ENCODE measurements around the gene DRP2. TPM values are rescaled to one million over a fixed set of nuclear protein-coding genes. Genes with fewer than 3 reads are reported as not detected.

Gene DRP2
- polyA plus RNA-seq, 4 donors = 0.21 to 1.3 TPM; not detected in 2

DNA sequence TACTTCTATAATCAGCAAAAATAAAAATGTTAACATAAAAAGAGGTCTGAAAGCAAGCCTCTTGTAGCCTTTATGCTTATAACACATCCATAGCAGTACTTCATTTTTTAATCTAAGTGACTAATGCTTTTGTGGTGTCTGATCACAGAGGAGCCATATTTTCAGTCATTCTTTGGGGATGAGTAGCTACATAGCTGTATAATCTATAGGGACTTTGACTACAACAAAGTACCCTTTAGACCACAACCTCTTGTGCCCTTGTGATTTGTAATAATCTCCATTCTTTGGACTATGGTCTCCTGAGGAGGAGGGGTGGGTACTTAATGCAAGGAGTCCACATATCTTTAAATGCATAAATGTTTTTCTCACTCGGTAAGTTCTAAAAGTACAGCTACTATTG, 9.6 kb downstream of the DRP2 start:
- Histone ChIP-seq H3K36me3 (ENCODE audit: control insufficient read depth in 3 of 3, insufficient read depth in 2 of 3, low read depth in 1 of 3, low read length in 3 of 3) (no peaks in the 10 kb centered on the region), H3K4me3 (ENCODE audit: low read depth in 1 of 3, low read length in 3 of 3) (no peak overlapping the region), H3K4me1 (ENCODE audit: control insufficient read depth in 3 of 3, insufficient read depth in 2 of 3, low read depth in 1 of 3, low read length in 2 of 3) (no peaks in the 10 kb centered on the region), H3K9me3 (ENCODE audit: control insufficient read depth in 2 of 2, insufficient read depth in 1 of 2, low read depth in 1 of 2, low read length in 1 of 2) (no peaks in the 10 kb centered on the region), H3K27ac (ENCODE audit: low read depth in 1 of 3, low read length in 2 of 3) (no peak overlapping the region), H3K27me3 (ENCODE audit: control insufficient read depth in 3 of 3, insufficient read depth in 3 of 3, low read length in 3 of 3) (no peaks in the 10 kb centered on the region)
- FAIRE-seq = no peak
- 62 to 80% (median 67%) methylated on average over 1 of the region's 1 CpG for WGBS, 3 donors
- DNase-seq = peak in 1 of 2 donors; percentile 48

DNA sequence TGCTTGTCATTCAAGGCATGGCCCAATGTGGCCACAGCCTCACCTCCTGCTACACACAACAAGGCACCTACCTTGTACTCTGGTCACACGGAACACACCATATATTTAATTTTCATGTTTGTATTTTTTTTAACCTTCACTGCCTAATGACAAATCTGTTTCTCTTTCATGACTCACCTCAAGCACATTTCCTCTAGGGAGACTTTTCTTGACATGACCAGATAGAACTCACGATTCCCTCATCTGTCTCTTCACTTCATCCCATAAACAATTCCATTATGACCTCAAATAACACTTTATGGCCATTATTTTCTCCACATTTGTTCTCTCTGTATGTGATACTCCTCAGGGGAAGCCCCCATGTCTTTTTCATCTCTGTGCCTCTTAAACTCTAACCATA, 11.1 kb downstream of the DRP2 start:
- no peaks in the 10 kb centered on the region for H3K27me3 ChIP-seq (ENCODE audit: control insufficient read depth in 3 of 3, insufficient read depth in 3 of 3, low read length in 3 of 3)
- FAIRE-seq = no peak
- DNase-seq = no peak
- no peaks in the 10 kb centered on the region for H3K36me3 ChIP-seq (ENCODE audit: control insufficient read depth in 3 of 3, insufficient read depth in 2 of 3, low read depth in 1 of 3, low read length in 3 of 3)
- H3K9me3 ChIP-seq (ENCODE audit: control insufficient read depth in 2 of 2, insufficient read depth in 1 of 2, low read depth in 1 of 2, low read length in 1 of 2) = no peaks in the 10 kb centered on the region
- H3K4me1 ChIP-seq (ENCODE audit: control insufficient read depth in 3 of 3, insufficient read depth in 2 of 3, low read depth in 1 of 3, low read length in 2 of 3) = no peaks in the 10 kb centered on the region
- no peak overlapping the region for H3K4me3 ChIP-seq (ENCODE audit: low read depth in 1 of 3, low read length in 3 of 3)
- WGBS, 3 donors = 82 to 92% (median 87%) methylated on average over 2 of the region's 2 CpGs
- no peak overlapping the region for H3K27ac ChIP-seq (ENCODE audit: low read depth in 1 of 3, low read length in 2 of 3)

DNA sequence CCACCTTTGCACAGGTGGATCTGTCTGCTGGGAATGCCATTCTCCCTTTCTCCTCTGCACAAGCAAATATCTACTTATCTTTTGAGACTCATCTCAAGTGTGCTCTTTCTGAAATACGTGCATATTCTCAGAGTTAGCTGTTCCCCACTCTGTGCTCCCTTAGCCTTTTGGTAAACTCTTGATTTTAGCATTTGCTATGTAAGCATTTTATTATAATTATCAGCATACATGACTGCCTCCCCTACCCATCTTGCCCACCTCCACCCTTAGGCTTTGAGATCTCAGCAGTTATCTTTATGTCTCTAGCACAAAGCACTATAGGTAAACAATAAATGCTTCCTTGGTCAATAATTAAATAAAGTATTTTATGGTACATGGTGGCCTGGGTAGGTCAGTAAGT, 11.5 kb downstream of the DRP2 start:
- no peak for DNase-seq

DNA sequence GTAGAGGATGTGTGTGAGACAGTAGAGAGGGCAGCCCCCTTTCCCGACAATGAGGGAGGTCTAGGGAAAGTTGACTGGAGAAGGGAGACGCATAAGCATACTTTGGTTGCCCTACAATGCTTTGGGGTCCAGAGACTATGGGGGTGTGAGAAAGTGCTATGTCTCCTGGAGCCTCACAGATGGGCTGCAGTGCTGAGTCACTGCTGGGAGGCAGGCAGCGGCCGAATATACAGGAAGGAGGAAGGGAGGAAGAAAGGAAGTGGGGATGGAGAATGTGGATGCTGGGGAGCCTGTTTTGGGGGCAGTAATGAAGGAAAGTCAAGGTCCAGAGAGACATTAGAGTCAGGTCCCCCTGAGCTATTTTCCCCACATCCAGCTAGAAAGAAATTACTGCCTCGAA, 12.7 kb downstream of the DRP2 start:
- no peak for FAIRE-seq
- 87 to 94% (median 89%) methylated on average over 5 of the region's 5 CpGs for WGBS, 3 donors
- no peak overlapping the region for H3K4me3 ChIP-seq (ENCODE audit: low read depth in 1 of 3, low read length in 3 of 3)
- no peaks in the 10 kb centered on the region for H3K27me3 ChIP-seq (ENCODE audit: control insufficient read depth in 3 of 3, insufficient read depth in 3 of 3, low read length in 3 of 3)
- no peaks in the 10 kb centered on the region for H3K4me1 ChIP-seq (ENCODE audit: control insufficient read depth in 3 of 3, insufficient read depth in 2 of 3, low read depth in 1 of 3, low read length in 2 of 3)
- no peak for DNase-seq
- no peak overlapping the region for H3K27ac ChIP-seq (ENCODE audit: low read depth in 1 of 3, low read length in 2 of 3)
- no peaks in the 10 kb centered on the region for H3K36me3 ChIP-seq (ENCODE audit: control insufficient read depth in 3 of 3, insufficient read depth in 2 of 3, low read depth in 1 of 3, low read length in 3 of 3)
- no peaks in the 10 kb centered on the region for H3K9me3 ChIP-seq (ENCODE audit: control insufficient read depth in 2 of 2, insufficient read depth in 1 of 2, low read depth in 1 of 2, low read length in 1 of 2)

More for the DNA sequence above, 11.5 kb downstream of the DRP2 start:
- H3K4me3 ChIP-seq (ENCODE audit: low read depth in 1 of 3, low read length in 3 of 3) = no peak overlapping the region
- no peak overlapping the region for H3K27ac ChIP-seq (ENCODE audit: low read depth in 1 of 3, low read length in 2 of 3)
- whole genome bisulfite sequencing, 3 donors = 50 to 86% (median 75%) methylated on average over 1 of the region's 1 CpG
- H3K36me3 ChIP-seq (ENCODE audit: control insufficient read depth in 3 of 3, insufficient read depth in 2 of 3, low read depth in 1 of 3, low read length in 3 of 3) = no peaks in the 10 kb centered on the region
- H3K9me3 ChIP-seq (ENCODE audit: control insufficient read depth in 2 of 2, insufficient read depth in 1 of 2, low read depth in 1 of 2, low read length in 1 of 2) = no peaks in the 10 kb centered on the region
- no peaks in the 10 kb centered on the region for H3K4me1 ChIP-seq (ENCODE audit: control insufficient read depth in 3 of 3, insufficient read depth in 2 of 3, low read depth in 1 of 3, low read length in 2 of 3)
- FAIRE-seq = no peak
- H3K27me3 ChIP-seq (ENCODE audit: control insufficient read depth in 3 of 3, insufficient read depth in 3 of 3, low read length in 3 of 3) = no peaks in the 10 kb centered on the region

DNA sequence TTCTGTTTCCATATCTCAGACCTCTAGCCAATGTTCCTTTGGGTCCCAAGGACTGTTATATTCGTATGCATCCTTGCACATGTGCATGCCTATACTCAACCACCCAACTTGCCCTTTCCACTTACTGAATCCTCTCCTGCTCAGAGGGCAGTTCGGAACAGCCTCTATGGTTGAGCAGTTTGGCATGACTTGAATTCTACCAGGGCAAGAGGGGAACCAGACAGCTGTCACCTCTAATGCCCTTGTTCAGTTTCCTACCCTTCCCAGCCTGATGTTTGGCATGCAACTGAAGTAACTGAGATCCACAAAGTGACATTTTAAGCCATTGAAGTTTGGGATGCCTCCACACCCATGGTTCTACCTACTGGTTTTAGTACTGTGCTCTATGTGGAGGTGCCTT, 17.5 kb downstream of the DRP2 start:
- WGBS, 3 donors = 24 to 87% (median 74%) methylated on average over 2 of the region's 2 CpGs
- Histone ChIP-seq H3K4me3 (ENCODE audit: low read depth in 1 of 3, low read length in 3 of 3) (no peak overlapping the region), H3K4me1 (ENCODE audit: control insufficient read depth in 3 of 3, insufficient read depth in 2 of 3, low read depth in 1 of 3, low read length in 2 of 3) (no peaks in the 10 kb centered on the region), H3K27ac (ENCODE audit: low read depth in 1 of 3, low read length in 2 of 3) (no peak overlapping the region), H3K9me3 (ENCODE audit: control insufficient read depth in 2 of 2, insufficient read depth in 1 of 2, low read depth in 1 of 2, low read length in 1 of 2) (no peaks in the 10 kb centered on the region), H3K27me3 (ENCODE audit: control insufficient read depth in 3 of 3, insufficient read depth in 3 of 3, low read length in 3 of 3) (no peaks in the 10 kb centered on the region), H3K36me3 (ENCODE audit: control insufficient read depth in 3 of 3, insufficient read depth in 2 of 3, low read depth in 1 of 3, low read length in 3 of 3) (no peaks in the 10 kb centered on the region)
- DNase-seq = no peak
- FAIRE-seq = no peak

DNA sequence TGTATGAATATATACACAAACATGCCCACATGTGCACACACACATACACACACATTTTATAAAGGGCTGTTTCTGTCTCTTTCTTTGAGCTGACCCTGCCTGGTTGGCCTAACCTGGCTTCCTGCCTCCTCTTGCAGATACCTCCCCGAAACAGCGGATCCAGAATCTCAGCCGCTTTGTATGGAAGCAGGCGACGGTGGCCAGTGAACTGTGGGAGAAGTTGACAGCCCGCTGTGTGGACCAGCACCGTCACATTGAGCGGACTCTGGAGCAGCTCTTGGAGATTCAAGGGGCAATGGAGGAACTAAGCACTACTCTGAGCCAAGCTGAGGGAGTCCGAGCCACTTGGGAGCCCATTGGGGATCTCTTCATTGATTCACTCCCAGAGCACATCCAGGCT, 21.9 kb downstream of the DRP2 start:
- no peak overlapping the region for H3K27ac ChIP-seq (ENCODE audit: low read depth in 1 of 3, low read length in 2 of 3)
- no peak overlapping the region for H3K4me3 ChIP-seq (ENCODE audit: low read depth in 1 of 3, low read length in 3 of 3)
- H3K27me3 ChIP-seq (ENCODE audit: control insufficient read depth in 3 of 3, insufficient read depth in 3 of 3, low read length in 3 of 3) = no peaks in the 10 kb centered on the region
- FAIRE-seq = no peak
- H3K36me3 ChIP-seq (ENCODE audit: control insufficient read depth in 3 of 3, insufficient read depth in 2 of 3, low read depth in 1 of 3, low read length in 3 of 3) = no peaks in the 10 kb centered on the region
- WGBS, 3 donors = 91 to 96% (median 92%) methylated on average over 9 of the region's 9 CpGs
- H3K4me1 ChIP-seq (ENCODE audit: control insufficient read depth in 3 of 3, insufficient read depth in 2 of 3, low read depth in 1 of 3, low read length in 2 of 3) = no peaks in the 10 kb centered on the region
- H3K9me3 ChIP-seq (ENCODE audit: control insufficient read depth in 2 of 2, insufficient read depth in 1 of 2, low read depth in 1 of 2, low read length in 1 of 2) = no peaks in the 10 kb centered on the region
- DNase-seq = no peak

DNA sequence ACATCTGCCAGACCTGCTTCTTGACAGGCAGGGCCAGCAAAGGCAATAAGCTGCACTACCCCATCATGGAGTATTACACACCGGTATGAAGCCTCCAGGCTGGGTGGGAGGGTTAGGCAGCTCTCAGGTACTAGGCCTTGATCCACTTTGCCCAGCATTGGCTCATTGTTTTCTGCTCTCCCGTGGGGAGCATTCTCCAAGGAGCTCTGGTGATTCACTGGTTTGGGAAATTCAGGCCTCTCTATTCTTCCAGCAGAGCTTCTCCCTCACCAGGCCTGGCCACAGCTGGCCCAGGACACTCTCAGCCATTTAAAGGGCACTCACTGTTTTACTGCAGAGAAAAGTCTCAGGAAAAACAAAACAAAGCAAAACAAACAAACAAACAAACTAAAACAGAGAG, 33.0 kb downstream of the DRP2 start:
- FAIRE-seq (no peak), DNase-seq (no peak)
- WGBS, 3 donors = 62 to 70% (median 68%) methylated on average over 2 of the region's 2 CpGs
- Histone ChIP-seq H3K27me3 (ENCODE audit: control insufficient read depth in 3 of 3, insufficient read depth in 3 of 3, low read length in 3 of 3) (no peaks in the 10 kb centered on the region), H3K36me3 (ENCODE audit: control insufficient read depth in 3 of 3, insufficient read depth in 2 of 3, low read depth in 1 of 3, low read length in 3 of 3) (no peaks in the 10 kb centered on the region), H3K4me1 (ENCODE audit: control insufficient read depth in 3 of 3, insufficient read depth in 2 of 3, low read depth in 1 of 3, low read length in 2 of 3) (no peaks in the 10 kb centered on the region), H3K9me3 (ENCODE audit: control insufficient read depth in 2 of 2, insufficient read depth in 1 of 2, low read depth in 1 of 2, low read length in 1 of 2) (no peaks in the 10 kb centered on the region), H3K27ac (ENCODE audit: low read depth in 1 of 3, low read length in 2 of 3) (no peak overlapping the region), H3K4me3 (ENCODE audit: low read depth in 1 of 3, low read length in 3 of 3) (no peak overlapping the region)

DNA sequence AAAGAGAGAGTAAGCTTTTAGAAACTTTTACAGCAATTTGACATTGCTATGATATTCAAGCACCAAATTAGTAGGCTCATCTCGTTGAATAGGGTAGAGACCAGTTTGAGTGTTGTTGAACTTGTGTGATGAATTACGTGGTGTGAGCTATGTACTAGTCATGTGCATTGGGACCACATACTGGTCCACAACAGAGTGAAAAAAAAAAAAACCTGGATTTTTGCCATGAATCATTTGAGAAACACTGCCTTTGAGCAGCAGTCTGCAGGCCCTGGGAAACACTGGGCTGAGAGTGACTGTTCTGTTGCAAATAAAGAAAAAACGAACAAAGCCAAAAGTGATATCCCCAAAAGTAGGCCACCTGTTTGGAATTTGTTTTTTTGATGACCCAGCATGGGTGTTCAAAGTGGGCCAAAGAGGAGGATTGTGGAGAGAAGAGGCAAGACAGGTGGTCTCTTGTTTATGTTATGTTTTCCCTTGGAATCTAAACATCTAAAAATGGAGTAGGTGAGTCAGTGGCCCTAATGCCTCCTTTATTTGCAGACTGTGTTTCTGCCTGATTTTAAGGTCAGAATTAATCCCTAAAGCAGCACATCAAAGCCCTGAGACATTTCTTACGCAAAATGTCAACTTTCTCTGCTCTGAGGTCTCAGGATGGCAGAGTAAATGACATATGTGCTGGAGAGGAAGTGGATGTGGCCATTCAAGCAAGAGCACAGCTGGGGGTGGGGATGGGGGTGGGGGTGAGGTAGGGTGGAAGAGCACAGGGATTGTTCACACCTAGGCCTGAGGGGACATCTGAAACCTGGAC, 38.1 kb downstream of the DRP2 start:
- H3K27ac ChIP-seq (ENCODE audit: low read depth in 1 of 3, low read length in 2 of 3) = no peak overlapping the region
- FAIRE-seq (no peak), DNase-seq (no peak)
- no peaks in the 10 kb centered on the region for H3K36me3 ChIP-seq (ENCODE audit: control insufficient read depth in 3 of 3, insufficient read depth in 2 of 3, low read depth in 1 of 3, low read length in 3 of 3)
- no peaks in the 10 kb centered on the region for H3K27me3 ChIP-seq (ENCODE audit: control insufficient read depth in 3 of 3, insufficient read depth in 3 of 3, low read length in 3 of 3)
- no peaks in the 10 kb centered on the region for H3K9me3 ChIP-seq (ENCODE audit: control insufficient read depth in 2 of 2, insufficient read depth in 1 of 2, low read depth in 1 of 2, low read length in 1 of 2)
- H3K4me3 ChIP-seq (ENCODE audit: low read depth in 1 of 3, low read length in 3 of 3) = no peak overlapping the region
- WGBS, 3 donors = 55 to 79% (median 76%) methylated on average over 4 of the region's 4 CpGs
- H3K4me1 ChIP-seq (ENCODE audit: control insufficient read depth in 3 of 3, insufficient read depth in 2 of 3, low read depth in 1 of 3, low read length in 2 of 3) = no peaks in the 10 kb centered on the region

DNA sequence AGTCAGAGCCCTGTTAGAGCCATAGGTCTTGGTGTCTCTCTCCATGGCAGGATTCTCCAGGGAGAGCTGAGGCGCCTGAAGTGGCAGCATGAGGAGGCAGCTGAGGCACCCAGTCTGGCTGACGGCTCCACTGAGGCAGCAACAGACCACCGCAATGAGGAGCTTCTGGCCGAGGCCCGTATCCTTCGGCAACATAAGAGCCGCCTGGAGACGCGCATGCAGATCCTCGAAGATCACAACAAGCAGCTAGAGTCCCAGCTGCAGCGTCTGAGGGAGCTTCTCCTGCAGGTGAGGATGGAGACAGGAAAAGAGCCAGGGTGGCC, 38.6 kb downstream of the DRP2 start:
- Histone ChIP-seq H3K27ac (ENCODE audit: low read depth in 1 of 3, low read length in 2 of 3) (no peak overlapping the region), H3K4me1 (ENCODE audit: control insufficient read depth in 3 of 3, insufficient read depth in 2 of 3, low read depth in 1 of 3, low read length in 2 of 3) (no peaks in the 10 kb centered on the region), H3K4me3 (ENCODE audit: low read depth in 1 of 3, low read length in 3 of 3) (no peak overlapping the region), H3K9me3 (ENCODE audit: control insufficient read depth in 2 of 2, insufficient read depth in 1 of 2, low read depth in 1 of 2, low read length in 1 of 2) (no peaks in the 10 kb centered on the region), H3K36me3 (ENCODE audit: control insufficient read depth in 3 of 3, insufficient read depth in 2 of 3, low read depth in 1 of 3, low read length in 3 of 3) (no peaks in the 10 kb centered on the region), H3K27me3 (ENCODE audit: control insufficient read depth in 3 of 3, insufficient read depth in 3 of 3, low read length in 3 of 3) (no peaks in the 10 kb centered on the region)
- no peak for FAIRE-seq
- 93 to 97% (median 95%) methylated on average over 11 of the region's 11 CpGs for WGBS, 3 donors
- DNase-seq = no peak
